ENCODE measurements around the gene RAD1. TPM values are rescaled to one million over a fixed set of nuclear protein-coding genes. Genes with fewer than 3 reads are reported as not detected.
A peak's percentile ranks its signal among the peaks of the same experiment; 100 is the strongest.

RAD1 gene
- total RNA-seq, 1 experiment from 2014 or later = 28.7 TPM

- CTCF ChIA-PET = interaction anchor here (1.2 to 2.1 kb wide), 2 partner anchors 375 to 424 kb away, joined by 3 to 7 read pairs; no protein-coding TSS in a partner anchor
- H3K4me3 Mint-ChIP-seq (ENCODE audit: low read depth, unreplicated experiment) = no peak overlapping the region
- intact Hi-C loops (cut with micrococcal nuclease; ENCODE audit: unreplicated experiment) = loop anchor here (1.0 to 10.0 kb wide), 4 partner anchors 214 to 424 kb away; no protein-coding TSS in a partner anchor
- no peaks in the 10 kb centered on the region for H3K9me3 Mint-ChIP-seq (ENCODE audit: low read depth, unreplicated experiment)
- DNase-seq = peak; percentile 65
- H3K4me1 Mint-ChIP-seq (ENCODE audit: low read depth, unreplicated experiment) = no peaks in the 10 kb centered on the region
- no peak overlapping the region for H3K27ac Mint-ChIP-seq (ENCODE audit: unreplicated experiment)
- no peaks in the 10 kb centered on the region for H3K27me3 Mint-ChIP-seq (ENCODE audit: unreplicated experiment)
- BruUV-seq (replicated peaks) = no TSS peak
- TF ChIP-seq CTCF (IDR thresholded peaks at IDR 0.05; ENCODE audit: unreplicated experiment) = peak; percentile 58
- H3K36me3 Mint-ChIP-seq (ENCODE audit: insufficient read depth, unreplicated experiment) = no peaks in the 10 kb centered on the region
Observed at GRCh38 chr5:34898258-34898895, 16.9 kb downstream of the RAD1 start.

GRCh38 chr5:34897646-34898045 is 17.7 kb downstream of the RAD1 start:
- Mint-ChIP-seq H3K27me3 (ENCODE audit: unreplicated experiment) (no peaks in the 10 kb centered on the region), H3K4me3 (ENCODE audit: low read depth, unreplicated experiment) (no peak overlapping the region), H3K27ac (ENCODE audit: unreplicated experiment) (no peak overlapping the region), H3K4me1 (ENCODE audit: low read depth, unreplicated experiment) (no peaks in the 10 kb centered on the region), H3K36me3 (ENCODE audit: insufficient read depth, unreplicated experiment) (no peaks in the 10 kb centered on the region), H3K9me3 (ENCODE audit: low read depth, unreplicated experiment) (no peaks in the 10 kb centered on the region)
- DNase-seq = no peak
- TF ChIP-seq CTCF (IDR thresholded peaks at IDR 0.05; ENCODE audit: unreplicated experiment) = no peak
- CTCF ChIA-PET = interaction anchor here (1.2 to 2.1 kb wide), 2 partner anchors 374 to 423 kb away, joined by 3 to 7 read pairs; no protein-coding TSS in a partner anchor
- intact Hi-C loops (cut with micrococcal nuclease; ENCODE audit: unreplicated experiment) = loop anchor here (1.0 to 10.0 kb wide), 4 partner anchors 213 to 423 kb away; no protein-coding TSS in a partner anchor
- no TSS peak for BruUV-seq (replicated peaks)

GRCh38 chr5:34895641-34896419 is 19.5 kb downstream of the RAD1 start:
- no peak for TF ChIP-seq CTCF (IDR thresholded peaks at IDR 0.05; ENCODE audit: unreplicated experiment)
- BruUV-seq (replicated peaks) = no TSS peak
- no peaks in the 10 kb centered on the region for H3K27me3 Mint-ChIP-seq (ENCODE audit: unreplicated experiment)
- CTCF ChIA-PET = interaction anchor here (0.9 kb wide), 1 partner anchor 410 kb away, joined by 3 read pairs; no protein-coding TSS in a partner anchor
- H3K4me3 Mint-ChIP-seq (ENCODE audit: low read depth, unreplicated experiment) = no peak overlapping the region
- intact Hi-C loops (cut with micrococcal nuclease; ENCODE audit: unreplicated experiment) = loop anchor here (10.0 kb wide), 1 partner anchor 211 kb away; no protein-coding TSS in a partner anchor
- H3K27ac Mint-ChIP-seq (ENCODE audit: unreplicated experiment) = no peak overlapping the region
- H3K9me3 Mint-ChIP-seq (ENCODE audit: low read depth, unreplicated experiment) = no peaks in the 10 kb centered on the region
- no peaks in the 10 kb centered on the region for H3K4me1 Mint-ChIP-seq (ENCODE audit: low read depth, unreplicated experiment)
- H3K36me3 Mint-ChIP-seq (ENCODE audit: insufficient read depth, unreplicated experiment) = no peaks in the 10 kb centered on the region
- no peak for DNase-seq

- H3K36me3 Mint-ChIP-seq (ENCODE audit: insufficient read depth, unreplicated experiment) = no peaks in the 10 kb centered on the region
- DNase-seq = no peak
- BruUV-seq (replicated peaks) = no TSS peak
- no peaks in the 10 kb centered on the region for H3K9me3 Mint-ChIP-seq (ENCODE audit: low read depth, unreplicated experiment)
- intact Hi-C loops (cut with micrococcal nuclease; ENCODE audit: unreplicated experiment) = loop anchor here (10.0 kb wide), 1 partner anchor 210 kb away; no protein-coding TSS in a partner anchor
- H3K27ac Mint-ChIP-seq (ENCODE audit: unreplicated experiment) = no peak overlapping the region
- no peaks in the 10 kb centered on the region for H3K27me3 Mint-ChIP-seq (ENCODE audit: unreplicated experiment)
- no peak overlapping the region for H3K4me3 Mint-ChIP-seq (ENCODE audit: low read depth, unreplicated experiment)
- H3K4me1 Mint-ChIP-seq (ENCODE audit: low read depth, unreplicated experiment) = no peaks in the 10 kb centered on the region
- TF ChIP-seq CTCF (IDR thresholded peaks at IDR 0.05; ENCODE audit: unreplicated experiment) = no peak
- CTCF ChIA-PET = no interaction called here
Observed at GRCh38 chr5:34894716-34895115, 20.6 kb downstream of the RAD1 start.

Measured in Calu3 (cell line).